ENCODE results near the gene DIAPH1.

DIAPH1 gene

DNA sequence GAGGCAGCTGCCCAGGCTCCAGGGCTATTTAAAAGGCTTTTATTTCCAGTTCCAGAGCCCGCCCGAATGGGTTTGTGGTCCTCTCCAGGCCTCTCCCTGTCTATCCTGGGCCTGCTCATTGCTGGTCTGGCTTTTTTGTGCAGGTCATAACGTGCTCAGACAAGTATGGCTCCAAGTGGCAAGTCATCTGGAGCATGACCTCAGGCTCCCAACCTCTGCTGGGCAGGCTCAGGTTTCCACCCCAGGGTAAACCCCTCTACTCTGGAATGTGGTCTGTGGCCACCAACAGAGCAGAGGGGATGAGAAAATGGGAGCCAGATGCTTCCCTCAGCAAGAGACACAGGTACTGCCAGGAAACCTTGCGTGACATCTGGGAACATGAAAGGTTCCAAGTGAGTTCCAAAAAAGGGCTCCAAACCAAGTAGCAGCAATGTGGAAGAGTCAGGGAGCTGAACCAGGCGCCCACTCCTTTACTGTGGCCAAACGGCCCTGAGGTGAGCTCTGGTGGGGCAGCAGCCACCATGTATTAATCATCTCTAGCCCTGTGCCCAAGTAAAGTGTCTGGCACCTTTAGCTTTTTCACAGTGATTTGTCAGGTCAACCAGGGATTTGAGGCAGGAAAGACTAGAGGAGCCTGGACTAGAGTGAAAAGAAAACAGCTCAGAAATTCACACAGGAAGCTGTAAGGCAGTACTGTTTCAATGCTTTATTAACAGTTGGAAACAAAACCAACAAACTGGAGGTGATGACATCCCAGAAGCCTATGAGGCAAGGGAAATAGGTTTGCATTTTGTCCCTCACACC lies 104.3 kb downstream of the DIAPH1 start:
- peaks cover 54% of the 10 kb centered on the region for H3K36me3 ChIP-seq (ENCODE audit: low read depth)
- DNase-seq (ENCODE audit: low spot score) = peak; percentile 96
- no peaks in the 10 kb centered on the region for H3K9me3 ChIP-seq (ENCODE audit: severe bottlenecking)
- ATAC-seq (ENCODE audit: low read depth) = peak; percentile 84
- H3K4me3 ChIP-seq (ENCODE audit: severe bottlenecking) = no peak overlapping the region
- H3K27ac ChIP-seq (ENCODE audit: poor library complexity, severe bottlenecking) = peak overlapping the region; percentile 95
- H3K4me1 ChIP-seq (ENCODE audit: insufficient read depth, poor library complexity, severe bottlenecking) = peaks cover 32% of the 10 kb centered on the region
- no peaks in the 10 kb centered on the region for H3K27me3 ChIP-seq (ENCODE audit: insufficient read depth, poor library complexity, severe bottlenecking)
- TF ChIP-seq, protein P1, sequence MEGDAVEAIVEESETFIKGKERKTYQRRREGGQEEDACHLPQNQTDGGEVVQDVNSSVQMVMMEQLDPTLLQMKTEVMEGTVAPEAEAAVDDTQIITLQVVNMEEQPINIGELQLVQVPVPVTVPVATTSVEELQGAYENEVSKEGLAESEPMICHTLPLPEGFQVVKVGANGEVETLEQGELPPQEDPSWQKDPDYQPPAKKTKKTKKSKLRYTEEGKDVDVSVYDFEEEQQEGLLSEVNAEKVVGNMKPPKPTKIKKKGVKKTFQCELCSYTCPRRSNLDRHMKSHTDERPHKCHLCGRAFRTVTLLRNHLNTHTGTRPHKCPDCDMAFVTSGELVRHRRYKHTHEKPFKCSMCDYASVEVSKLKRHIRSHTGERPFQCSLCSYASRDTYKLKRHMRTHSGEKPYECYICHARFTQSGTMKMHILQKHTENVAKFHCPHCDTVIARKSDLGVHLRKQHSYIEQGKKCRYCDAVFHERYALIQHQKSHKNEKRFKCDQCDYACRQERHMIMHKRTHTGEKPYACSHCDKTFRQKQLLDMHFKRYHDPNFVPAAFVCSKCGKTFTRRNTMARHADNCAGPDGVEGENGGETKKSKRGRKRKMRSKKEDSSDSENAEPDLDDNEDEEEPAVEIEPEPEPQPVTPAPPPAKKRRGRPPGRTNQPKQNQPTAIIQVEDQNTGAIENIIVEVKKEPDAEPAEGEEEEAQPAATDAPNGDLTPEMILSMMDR (IDR thresholded peaks at IDR 0.05; ENCODE audit: poor library complexity, severe bottlenecking) = no peak

DNA sequence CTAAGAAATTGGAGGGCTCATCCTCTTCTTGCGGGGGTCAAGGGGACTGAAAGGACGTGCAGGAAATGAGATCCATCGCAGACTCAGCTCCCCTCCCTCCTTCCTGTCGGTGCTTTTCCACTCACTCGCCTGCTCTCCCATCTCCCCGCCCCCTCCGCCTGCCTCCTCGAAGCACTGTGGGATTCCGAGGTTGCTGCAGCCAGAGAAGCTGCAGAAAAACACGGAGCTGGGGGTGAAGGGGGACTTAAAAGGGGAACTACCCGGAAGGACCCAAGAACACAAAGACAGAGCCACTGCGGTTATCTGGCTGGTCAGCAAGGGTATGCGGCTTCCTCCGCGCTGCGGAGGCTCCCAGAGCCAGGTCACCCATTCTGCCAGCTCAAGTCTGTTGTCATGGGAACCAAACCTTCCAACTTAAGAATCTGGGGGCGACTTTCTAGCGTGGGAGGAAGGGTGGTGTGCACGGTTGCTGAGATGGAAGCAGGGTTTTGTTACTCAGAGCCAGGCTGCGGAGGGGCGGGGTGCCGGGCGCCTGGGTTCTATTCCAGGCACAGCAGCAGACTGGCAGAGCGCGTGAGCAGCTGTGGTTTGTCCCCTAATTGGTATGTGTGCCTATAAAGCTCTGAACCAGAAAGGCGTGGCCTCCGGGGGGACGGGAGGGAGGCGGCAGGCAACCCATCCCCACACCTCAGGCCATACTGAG lies 105.0 kb downstream of the DIAPH1 start:
- no peak overlapping the region for H3K4me3 ChIP-seq (ENCODE audit: severe bottlenecking)
- H3K4me1 ChIP-seq (ENCODE audit: insufficient read depth, poor library complexity, severe bottlenecking) = peaks cover 38% of the 10 kb centered on the region
- TF ChIP-seq, protein P1 (IDR thresholded peaks at IDR 0.05; ENCODE audit: poor library complexity, severe bottlenecking) = no peak
- no peaks in the 10 kb centered on the region for H3K27me3 ChIP-seq (ENCODE audit: insufficient read depth, poor library complexity, severe bottlenecking)
- peaks cover 46% of the 10 kb centered on the region for H3K36me3 ChIP-seq (ENCODE audit: low read depth)
- ATAC-seq (ENCODE audit: low read depth) (peak; percentile 12), DNase-seq (ENCODE audit: low spot score) (no peak)
- H3K27ac ChIP-seq (ENCODE audit: poor library complexity, severe bottlenecking) = peak overlapping the region; percentile 95
- no peaks in the 10 kb centered on the region for H3K9me3 ChIP-seq (ENCODE audit: severe bottlenecking)

DNA sequence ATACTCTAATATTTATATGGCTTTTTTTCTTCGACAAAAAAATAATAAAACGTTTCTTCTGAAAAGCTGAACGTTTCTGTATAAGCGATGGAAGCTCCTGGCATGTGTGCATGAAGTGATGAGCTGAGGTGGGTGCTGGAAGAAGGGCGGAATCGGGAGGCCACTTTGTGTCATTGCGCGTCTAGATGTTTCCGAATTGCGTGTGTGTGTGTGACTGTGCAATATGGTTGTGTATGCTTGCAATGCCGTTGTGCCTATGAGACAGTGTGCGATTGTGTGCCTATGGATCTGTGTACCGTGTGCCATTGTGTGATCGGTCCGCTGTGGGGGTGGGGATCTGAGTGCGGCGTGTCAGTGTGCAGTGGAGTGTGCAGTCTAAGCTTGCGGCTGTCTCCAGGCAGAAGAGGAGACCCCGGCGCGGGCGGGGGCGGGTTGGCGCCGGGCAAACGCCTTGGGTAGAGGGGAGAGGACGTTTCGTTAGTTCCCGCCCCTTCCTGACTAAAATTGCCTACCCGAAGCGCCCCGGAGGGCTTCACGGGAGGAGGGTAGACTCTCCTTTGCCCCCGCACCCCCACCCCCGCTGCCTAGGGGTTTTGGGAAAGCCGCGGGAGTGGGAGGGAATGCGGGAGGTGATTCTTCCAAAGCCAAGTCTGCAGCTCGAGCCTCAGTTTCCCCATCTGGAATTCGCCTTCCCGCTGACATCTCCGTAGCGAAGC lies 105.7 kb downstream of the DIAPH1 start:
- peaks cover 45% of the 10 kb centered on the region for H3K4me1 ChIP-seq (ENCODE audit: insufficient read depth, poor library complexity, severe bottlenecking)
- H3K27ac ChIP-seq (ENCODE audit: poor library complexity, severe bottlenecking) = peak overlapping the region; percentile 95
- no peak overlapping the region for H3K4me3 ChIP-seq (ENCODE audit: severe bottlenecking)
- peaks cover 40% of the 10 kb centered on the region for H3K36me3 ChIP-seq (ENCODE audit: low read depth)
- no peak for ATAC-seq (ENCODE audit: low read depth)
- no peaks in the 10 kb centered on the region for H3K27me3 ChIP-seq (ENCODE audit: insufficient read depth, poor library complexity, severe bottlenecking)
- DNase-seq (ENCODE audit: low spot score) = no peak
- H3K9me3 ChIP-seq (ENCODE audit: severe bottlenecking) = no peaks in the 10 kb centered on the region
- TF ChIP-seq, protein P1 (IDR thresholded peaks at IDR 0.05; ENCODE audit: poor library complexity, severe bottlenecking) = no peak

DNA sequence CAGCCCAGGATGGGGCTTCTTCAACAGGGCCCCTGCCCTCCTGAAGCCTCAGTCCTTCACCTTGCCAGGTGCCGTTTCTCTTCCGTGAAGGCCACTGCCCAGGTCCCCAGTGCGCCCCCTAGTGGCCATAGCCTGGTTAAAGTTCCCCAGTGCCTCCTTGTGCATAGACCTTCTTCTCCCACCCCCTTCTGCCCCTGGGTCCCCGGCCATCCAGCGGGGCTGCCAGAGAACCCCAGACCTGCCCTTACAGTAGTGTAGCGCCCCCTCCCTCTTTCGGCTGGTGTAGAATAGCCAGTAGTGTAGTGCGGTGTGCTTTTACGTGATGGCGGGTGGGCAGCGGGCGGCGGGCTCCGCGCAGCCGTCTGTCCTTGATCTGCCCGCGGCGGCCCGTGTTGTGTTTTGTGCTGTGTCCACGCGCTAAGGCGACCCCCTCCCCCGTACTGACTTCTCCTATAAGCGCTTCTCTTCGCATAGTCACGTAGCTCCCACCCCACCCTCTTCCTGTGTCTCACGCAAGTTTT lies 106.3 kb downstream of the DIAPH1 start:
- H3K4me1 ChIP-seq (ENCODE audit: insufficient read depth, poor library complexity, severe bottlenecking) = peaks cover 47% of the 10 kb centered on the region
- no peaks in the 10 kb centered on the region for H3K27me3 ChIP-seq (ENCODE audit: insufficient read depth, poor library complexity, severe bottlenecking)
- H3K36me3 ChIP-seq (ENCODE audit: low read depth) = peaks cover 34% of the 10 kb centered on the region
- TF ChIP-seq, protein P1 (IDR thresholded peaks at IDR 0.05; ENCODE audit: poor library complexity, severe bottlenecking) = peak; percentile 84
- H3K9me3 ChIP-seq (ENCODE audit: severe bottlenecking) = no peaks in the 10 kb centered on the region
- peak overlapping the region; percentile 95 for H3K27ac ChIP-seq (ENCODE audit: poor library complexity, severe bottlenecking)
- H3K4me3 ChIP-seq (ENCODE audit: severe bottlenecking) = no peak overlapping the region
- DNase-seq (ENCODE audit: low spot score) (no peak), ATAC-seq (ENCODE audit: low read depth) (no peak)

Data from RWPE2 (cell line).